Measurements from ENCODE around the gene DENND1B. TPM values are rescaled to one million over a fixed set of nuclear protein-coding genes. Genes with fewer than 3 reads are reported as not detected.
A peak's percentile ranks its signal among the peaks of the same experiment; 100 is the strongest.

The DENND1B gene
- total and polyA plus RNA-seq, 2 of the 8 experiments (the other 6 are each of a cell fraction or from before 2014, with no cell fraction given) = 0.74 to 3.3 TPM

DNA sequence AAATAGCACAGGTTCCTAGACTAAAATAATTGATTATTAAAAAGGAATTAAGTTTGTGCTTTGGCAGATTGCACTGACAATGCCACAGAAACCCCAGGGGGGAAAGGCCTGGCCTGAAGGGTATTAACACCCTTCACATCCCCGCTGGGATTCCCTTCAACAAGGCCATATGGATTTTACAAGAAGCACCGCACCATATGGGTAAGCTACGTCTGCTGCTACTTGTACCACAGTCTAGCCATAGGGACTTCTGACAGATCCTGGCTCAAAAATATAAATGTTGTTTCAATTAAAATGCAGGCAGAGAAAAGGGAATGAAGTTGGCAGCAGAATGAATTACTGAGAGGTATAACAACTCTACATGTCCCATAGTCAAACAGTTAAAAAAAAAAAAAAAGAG is 101.0 kb downstream of the DENND1B start:
- no peak overlapping the region for H3K27ac ChIP-seq (ENCODE audit: low read depth, low read length)
- FAIRE-seq (no peak), DNase-seq (ENCODE audit: low read depth in 1 of 2, low spot score in 2 of 2) (peak in 1 of 2 experiments; percentile 1)
- H3K4me2 ChIP-seq (ENCODE audit: insufficient read depth in 1 of 2, low read depth in 2 of 2, low read length in 2 of 2) = no peak overlapping the region
- no peak overlapping the region for H2BK5ac ChIP-seq (ENCODE audit: low read depth, low read length)
- H2AK5ac ChIP-seq (ENCODE audit: low read depth, low read length) = no peak overlapping the region
- H2AFZ ChIP-seq (ENCODE audit: low read length) = no peak overlapping the region
- H3K27me3 ChIP-seq (replicated peaks in 1 of 4; ENCODE audit: control insufficient read depth in 3 of 4, extremely low read depth in 1 of 4, insufficient read depth in 3 of 4, low read length in 3 of 4) = no peaks in the 10 kb centered on the region
- no peak overlapping the region for H3K23ac ChIP-seq (ENCODE audit: insufficient read length)
- H2BK120ac ChIP-seq (replicated peaks; ENCODE audit: low read depth, low read length) = no peak overlapping the region
- H3K79me2 ChIP-seq (ENCODE audit: control insufficient read depth in 1 of 2, insufficient read depth in 2 of 2, low read length in 2 of 2) = no peaks in the 10 kb centered on the region
- WGBS, 2 experiments (ENCODE audit: extremely low coverage in 1 of 2, insufficient coverage in 1 of 2, insufficient read length in 1 of 2, insufficient replicate concordance in 2 of 2, low coverage in 1 of 2, low lambda C conversion rate in 2 of 2, missing lambda C conversion rate in 1 of 2) = 8% methylated on average over 3 of the region's 3 CpGs; no CpG with 5 or more reads in 1 of the 2 experiments
- no peak overlapping the region for H3K18ac ChIP-seq (ENCODE audit: extremely low read depth, low read length)
- H4K91ac ChIP-seq (replicated peaks; ENCODE audit: insufficient read length, low read length) = no peak overlapping the region
- no peaks in the 10 kb centered on the region for H3K36me3 ChIP-seq (ENCODE audit: control insufficient read depth in 2 of 4, insufficient read depth in 4 of 4, low read length in 3 of 4)
- no peak overlapping the region for H3K9ac ChIP-seq (replicated peaks in 1 of 4; ENCODE audit: extremely low read depth in 1 of 4, low read depth in 3 of 4, low read length in 3 of 4)
- H4K8ac ChIP-seq (ENCODE audit: extremely low read depth, insufficient read depth, low read length) = no peak overlapping the region
- H4K5ac ChIP-seq (ENCODE audit: insufficient read length, low read depth, low read length) = no peak overlapping the region
- ChIA-PET CTCF (ENCODE audit: partially characterized antibody) (interaction anchor here (0.6 to 1.1 kb wide), 3 partner anchors 194 to 1857 kb away, joined by 3 to 4 read pairs (median 3); no protein-coding TSS in a partner anchor), POLR2A (ENCODE audit: partially characterized antibody) (no interaction called here)
- no peak overlapping the region for H2BK12ac ChIP-seq (ENCODE audit: low read depth, low read length)
- no peak overlapping the region for H2BK15ac ChIP-seq (ENCODE audit: low read length)
- H3K4me3 ChIP-seq (ENCODE audit: extremely low read depth in 1 of 4, insufficient read depth in 2 of 4, low read depth in 3 of 4, low read length in 4 of 4) = no peak overlapping the region
- no peak overlapping the region for H3K4ac ChIP-seq (replicated peaks; ENCODE audit: insufficient read length, low read depth, low read length)
- no peaks in the 10 kb centered on the region for H3K9me3 ChIP-seq (ENCODE audit: insufficient read depth in 2 of 2, low read depth in 1 of 2, low read length in 1 of 2)
- no peak overlapping the region for H3K56ac ChIP-seq (replicated peaks; ENCODE audit: insufficient read length, low read depth, low read length)
- H3K14ac ChIP-seq (ENCODE audit: insufficient read length) = no peak overlapping the region
- H3K23me2 ChIP-seq (ENCODE audit: low read depth, low read length) = peaks cover 2% of the 10 kb centered on the region; the same call in 1 of the 2 replicates
- H3K79me1 ChIP-seq (ENCODE audit: low read depth, low read length) = no peaks in the 10 kb centered on the region
- H3K4me1 ChIP-seq (replicated peaks in 1 of 4; ENCODE audit: control insufficient read depth in 3 of 4, insufficient read depth in 4 of 4, low read length in 3 of 4) = peaks cover 0 to 3% (median 2%) of the 10 kb centered on the region in 4 experiments; a peak in 2 of 7 replicates
- no peak overlapping the region for H2BK20ac ChIP-seq (ENCODE audit: low read length)
- no peaks in the 10 kb centered on the region for H4K20me1 ChIP-seq (replicated peaks in 1 of 2; ENCODE audit: control insufficient read depth in 1 of 2, insufficient read depth in 2 of 2, low read length in 2 of 2)
- no peak for TF ChIP-seq YY1 (IDR thresholded peaks at IDR 0.05; ENCODE audit: low read depth, low read length)
- no peak for TF ChIP-seq CHD2 (IDR thresholded peaks at IDR 0.05; ENCODE audit: low read length)
- TF ChIP-seq KDM4A (IDR thresholded peaks at IDR 0.05; ENCODE audit: low read depth, low read length, severe bottlenecking) = no peak
- TF ChIP-seq, protein P1, sequence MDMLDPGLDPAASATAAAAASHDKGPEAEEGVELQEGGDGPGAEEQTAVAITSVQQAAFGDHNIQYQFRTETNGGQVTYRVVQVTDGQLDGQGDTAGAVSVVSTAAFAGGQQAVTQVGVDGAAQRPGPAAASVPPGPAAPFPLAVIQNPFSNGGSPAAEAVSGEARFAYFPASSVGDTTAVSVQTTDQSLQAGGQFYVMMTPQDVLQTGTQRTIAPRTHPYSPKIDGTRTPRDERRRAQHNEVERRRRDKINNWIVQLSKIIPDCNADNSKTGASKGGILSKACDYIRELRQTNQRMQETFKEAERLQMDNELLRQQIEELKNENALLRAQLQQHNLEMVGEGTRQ (IDR thresholded peaks at IDR 0.05; ENCODE audit: low read length) = no peak
- no peak for TF ChIP-seq SP4 (IDR thresholded peaks at IDR 0.05; ENCODE audit: low read length)

All from H1 (cell line).